WI38 (cell line): ENCODE results near the gene FFAR3.

ENCODE experiments used
- H3K4me3 ChIP-seq: 2 replicates; pipeline ENCODE4 v1.5.1; 2011; ENCODE audit warnings: low read depth, mild to moderate bottlenecking, control low read depth, low read length
- CTCF ChIP-seq: IDR thresholded peaks from 2 replicates; pipeline ENCODE4 v1.5.1; 2012; ENCODE audit warnings: low read depth, mild to moderate bottlenecking, control low read depth, low read length

FFAR3 gene

GRCh38 chr19:35347171-35347929 is 10.9 kb upstream of the FFAR3 start, which contains the start of gene FFAR1:
Gene FFAR1, plus strand, starts transcription at chr19:35347902. Its CDS starts 3,650 bp downstream, at chr19:35351552.
- TF ChIP-seq CTCF = no peak
- no peak within 1 kb of the TSS for H3K4me3 ChIP-seq

- TF ChIP-seq CTCF = no peak
- H3K4me3 ChIP-seq = no peak overlapping the region
Observed at GRCh38 chr19:35347930-35348298, 10.3 kb upstream of the FFAR3 start.

- no peak for TF ChIP-seq CTCF
- no peak overlapping the region for H3K4me3 ChIP-seq
Observed at GRCh38 chr19:35348911-35349611, 9.2 kb upstream of the FFAR3 start.

GRCh38 chr19:35349614-35350521 is 8.4 kb upstream of the FFAR3 start:
- H3K4me3 ChIP-seq = no peak overlapping the region
- no peak for TF ChIP-seq CTCF

GRCh38 chr19:35350591-35350990 is 7.7 kb upstream of the FFAR3 start:
- TF ChIP-seq CTCF = no peak
- no peak overlapping the region for H3K4me3 ChIP-seq

GRCh38 chr19:35351411-35352176 is 6.7 kb upstream of the FFAR3 start:
- TF ChIP-seq CTCF = no peak

More at GRCh38 chr19:35351411-35352176, 6.7 kb upstream of the FFAR3 start:
- H3K4me3 ChIP-seq = no peak overlapping the region
